Measurements from ENCODE around the gene EFCAB5. TPM values are rescaled to one million over a fixed set of nuclear protein-coding genes. Genes with fewer than 3 reads are reported as not detected.

Gene EFCAB5
- total and polyA plus RNA-seq, 2 of the 8 experiments (the other 6 are each of a cell fraction or from before 2014, with no cell fraction given) = 0.05 to 0.34 TPM

DNA sequence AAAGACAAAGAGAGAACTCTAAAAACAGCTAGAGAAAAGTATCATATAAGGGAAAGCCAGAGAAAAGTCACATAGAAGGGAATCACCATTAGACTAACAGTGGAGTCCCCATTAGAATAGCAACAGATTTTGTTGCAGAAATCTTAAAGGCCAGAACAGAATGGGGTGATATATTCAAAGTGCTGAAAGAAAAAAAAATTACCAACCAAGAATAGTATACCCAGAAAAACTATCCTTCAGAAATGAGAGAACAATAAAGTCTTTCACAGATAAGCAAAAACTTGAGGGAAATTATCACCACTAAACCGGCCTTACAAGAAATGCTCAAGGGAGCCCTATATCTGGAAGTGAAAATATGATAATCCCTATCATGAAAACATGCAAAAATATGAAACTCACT, 123.3 kb downstream of the EFCAB5 start:
- ChIA-PET CTCF (ENCODE audit: partially characterized antibody) (interaction anchor here (0.8 to 1.4 kb wide), 2 partner anchors 12 to 26 kb away, joined by 3 to 4 read pairs; no protein-coding TSS in a partner anchor), POLR2A (ENCODE audit: partially characterized antibody) (no interaction called here)
- Histone ChIP-seq H2BK20ac (ENCODE audit: low read length) (no peak overlapping the region), H3K4me3 (ENCODE audit: extremely low read depth in 1 of 4, insufficient read depth in 2 of 4, low read depth in 3 of 4, low read length in 4 of 4) (no peak overlapping the region), H3K79me1 (ENCODE audit: low read depth, low read length) (no peaks in the 10 kb centered on the region), H3K56ac (replicated peaks; ENCODE audit: insufficient read length, low read depth, low read length) (no peak overlapping the region), H2BK12ac (ENCODE audit: low read depth, low read length) (no peak overlapping the region), H3K23me2 (ENCODE audit: low read depth, low read length) (no peaks in the 10 kb centered on the region; the same call in 1 of the 2 replicates), H4K20me1 (replicated peaks in 1 of 2; ENCODE audit: control insufficient read depth in 1 of 2, insufficient read depth in 2 of 2, low read length in 2 of 2) (no peaks in the 10 kb centered on the region), H2AFZ (ENCODE audit: low read length) (no peak overlapping the region), H3K4ac (replicated peaks; ENCODE audit: insufficient read length, low read depth, low read length) (no peak overlapping the region), H4K5ac (ENCODE audit: insufficient read length, low read depth, low read length) (no peak overlapping the region), H3K9ac (replicated peaks in 1 of 4; ENCODE audit: extremely low read depth in 1 of 4, low read depth in 3 of 4, low read length in 3 of 4) (no peak overlapping the region), H3K14ac (ENCODE audit: insufficient read length) (no peak overlapping the region), H3K4me2 (ENCODE audit: insufficient read depth in 1 of 2, low read depth in 2 of 2, low read length in 2 of 2) (no peak overlapping the region), H3K18ac (ENCODE audit: extremely low read depth, low read length) (no peak overlapping the region), H3K36me3 (ENCODE audit: control insufficient read depth in 2 of 4, insufficient read depth in 4 of 4, low read length in 3 of 4) (no peaks in the 10 kb centered on the region), H3K23ac (ENCODE audit: insufficient read length) (no peak overlapping the region), H3K27ac (ENCODE audit: low read depth, low read length) (no peak overlapping the region), H3K4me1 (replicated peaks in 1 of 4; ENCODE audit: control insufficient read depth in 3 of 4, insufficient read depth in 4 of 4, low read length in 3 of 4) (no peaks in the 10 kb centered on the region), H3K27me3 (replicated peaks in 1 of 4; ENCODE audit: control insufficient read depth in 3 of 4, extremely low read depth in 1 of 4, insufficient read depth in 3 of 4, low read length in 3 of 4) (no peaks in the 10 kb centered on the region), H2AK5ac (ENCODE audit: low read depth, low read length) (no peak overlapping the region), H4K91ac (replicated peaks; ENCODE audit: insufficient read length, low read length) (no peak overlapping the region), H2BK5ac (ENCODE audit: low read depth, low read length) (no peak overlapping the region), H4K8ac (ENCODE audit: extremely low read depth, insufficient read depth, low read length) (no peak overlapping the region), H2BK120ac (replicated peaks; ENCODE audit: low read depth, low read length) (no peak overlapping the region), H3K79me2 (ENCODE audit: control insufficient read depth in 1 of 2, insufficient read depth in 2 of 2, low read length in 2 of 2) (no peaks in the 10 kb centered on the region), H3K9me3 (ENCODE audit: insufficient read depth in 2 of 2, low read depth in 1 of 2, low read length in 1 of 2) (no peaks in the 10 kb centered on the region; a peak in 1 of 4 replicates), H2BK15ac (ENCODE audit: low read length) (no peak overlapping the region)
- WGBS, 2 experiments (ENCODE audit: extremely low coverage in 1 of 2, insufficient coverage in 1 of 2, insufficient read length in 1 of 2, insufficient replicate concordance in 2 of 2, low coverage in 1 of 2, low lambda C conversion rate in 2 of 2, missing lambda C conversion rate in 1 of 2) = 91% methylated on average over 1 of the region's 1 CpG; no CpG with 5 or more reads in 1 of the 2 experiments
- FAIRE-seq = no peak
- DNase-seq (ENCODE audit: low read depth in 1 of 2, low spot score in 2 of 2) = no peak
- TF ChIP-seq SP2 (IDR thresholded peaks at IDR 0.05; ENCODE audit: low read length) = no peak
- no peak for TF ChIP-seq SRF (IDR thresholded peaks at IDR 0.05; ENCODE audit: low read depth, low read length)
- no peak for TF ChIP-seq CHD1 (IDR thresholded peaks at IDR 0.05; ENCODE audit: low read depth, low read length)
- no peak for TF ChIP-seq CEBPB (IDR thresholded peaks at IDR 0.05; ENCODE audit: low read depth, low read length)
- no peak for TF ChIP-seq BACH1 (IDR thresholded peaks at IDR 0.05; ENCODE audit: low read length)
- TF ChIP-seq SP4 (IDR thresholded peaks at IDR 0.05; ENCODE audit: low read length) = no peak
- no peak for TF ChIP-seq GTF2F1 (IDR thresholded peaks at IDR 0.05; ENCODE audit: borderline replicate concordance, low read depth, low read length)
- no peak for TF ChIP-seq TAF1 (IDR thresholded peaks at IDR 0.05; ENCODE audit: low read depth, low read length)
- no peak for TF ChIP-seq RFX5 (IDR thresholded peaks at IDR 0.05; ENCODE audit: borderline replicate concordance, low read depth, low read length)
- TF ChIP-seq ASH2L (IDR thresholded peaks at IDR 0.05; ENCODE audit: low read length) = no peak
- TF ChIP-seq SIX5 (IDR thresholded peaks at IDR 0.05; ENCODE audit: low read depth, low read length) = no peak
- no peak for TF ChIP-seq CREB1 (IDR thresholded peaks at IDR 0.05)
- TF ChIP-seq SP1 (IDR thresholded peaks at IDR 0.05; ENCODE audit: low read depth, low read length) = no peak
- TF ChIP-seq, protein P1, sequence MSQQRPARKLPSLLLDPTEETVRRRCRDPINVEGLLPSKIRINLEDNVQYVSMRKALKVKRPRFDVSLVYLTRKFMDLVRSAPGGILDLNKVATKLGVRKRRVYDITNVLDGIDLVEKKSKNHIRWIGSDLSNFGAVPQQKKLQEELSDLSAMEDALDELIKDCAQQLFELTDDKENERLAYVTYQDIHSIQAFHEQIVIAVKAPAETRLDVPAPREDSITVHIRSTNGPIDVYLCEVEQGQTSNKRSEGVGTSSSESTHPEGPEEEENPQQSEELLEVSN (IDR thresholded peaks at IDR 0.05) = no peak
- TF ChIP-seq POU5F1 (IDR thresholded peaks at IDR 0.05; ENCODE audit: low read depth, low read length) = no peak
- TF ChIP-seq, protein P2, sequence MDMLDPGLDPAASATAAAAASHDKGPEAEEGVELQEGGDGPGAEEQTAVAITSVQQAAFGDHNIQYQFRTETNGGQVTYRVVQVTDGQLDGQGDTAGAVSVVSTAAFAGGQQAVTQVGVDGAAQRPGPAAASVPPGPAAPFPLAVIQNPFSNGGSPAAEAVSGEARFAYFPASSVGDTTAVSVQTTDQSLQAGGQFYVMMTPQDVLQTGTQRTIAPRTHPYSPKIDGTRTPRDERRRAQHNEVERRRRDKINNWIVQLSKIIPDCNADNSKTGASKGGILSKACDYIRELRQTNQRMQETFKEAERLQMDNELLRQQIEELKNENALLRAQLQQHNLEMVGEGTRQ (IDR thresholded peaks at IDR 0.05; ENCODE audit: low read length) = no peak
